Esophagus squamous epithelium (tissue), 5 donors: Measurements from ENCODE around the gene UBE2E1. TPM values are rescaled to one million over a fixed set of nuclear protein-coding genes. Genes with fewer than 3 reads are reported as not detected.

Experiments used
- DNase-seq: peaks from one replicate; lab custom pipeline; 2025; lab: John Stamatoyannopoulos, UW
- H3K27ac ChIP-seq, 4 donors: fragments of 200-600 bp; sonication (generic); one replicate each; pipeline ENCODE4 v1.5.1; 2016 to 2019; ENCODE audit warnings: mild to moderate bottlenecking in 1 of 4
- H3K27me3 ChIP-seq, 4 donors: fragments of 200-600 bp; sonication (generic); 1 replicate in 3 of 4; 2 replicates in 1 of 4; pipeline versions ENCODE4 v1.5.1 to v1.6.0; 2017 to 2021; ENCODE audit warnings: antibody characterized with exemption in 1 of 4
- H3K36me3 ChIP-seq, 3 donors: fragments of 200-600 bp; sonication (generic); one replicate each; pipeline ENCODE4 v1.5.1; 2016 to 2019
- H3K4me1 ChIP-seq, 3 donors: fragments of 200-600 bp; sonication (generic); one replicate each; pipeline ENCODE4 v1.5.1; 2017 to 2019
- H3K4me3 ChIP-seq, 4 donors: fragments of 200-600 bp; sonication (generic); 1 replicate in 3 of 4; 2 replicates in 1 of 4; pipeline ENCODE4 v1.5.1; 2016 to 2019; ENCODE audit warnings: mild to moderate bottlenecking in 2 of 4, moderate library complexity in 1 of 4
- H3K9me3 ChIP-seq, 3 donors: fragments of 200-600 bp; sonication (generic); one replicate each; pipeline ENCODE4 v1.5.1; 2016 to 2019
- CTCF ChIP-seq, 6 experiments: fragments of 450-650 bp in 4 of 6; fragments of 200-600 bp in 2 of 6; sonication (generic) in 2 of 6; IDR thresholded peaks; one replicate each; pipeline ENCODE4 v1.5.1; 2016 to 2019; ENCODE audit warnings: antibody characterized with exemption in 6 of 6, mild to moderate bottlenecking in 4 of 6, moderate library complexity in 4 of 6
- POLR2A ChIP-seq, 4 donors: fragments of 450-650 bp; IDR thresholded peaks; one replicate each; pipeline ENCODE4 v1.6.1; 2017; ENCODE audit warnings: antibody characterized with exemption in 4 of 4, mild to moderate bottlenecking in 4 of 4, moderate library complexity in 3 of 4
- WGBS, 2 donors: methylation state at CpG; one replicate each; pipeline ENCODE4 v1.1.5; 2018; 5-methylcytosine and 5-hydroxymethylcytosine counted together
- intact Hi-C: fragments of 100-400 bp; cut with DNase I; formaldehyde crosslinking; loops from one replicate; pipeline ENCODE4 v1.15.0; 2022
- total RNA-seq, 4 donors: library from RNA; depleted of rRNA; stranded (reverse); fragments of >200 nt; gene quantifications; one replicate each; pipeline ENCODE4 v1.1.0, GENCODE V29; 2016
- donor health status: DM: yes; HTN: yes; CAD: no.

The UBE2E1 gene
- total RNA-seq, 4 donors from 2014 or later, result 83.9 to 115 (median 104) TPM

- WGBS, 2 donors, result 64 to 65% methylated on average over 3 of the region's 3 CpGs
- H3K9me3 ChIP-seq, result no peaks in the 10 kb centered on the region
- peaks cover 0 to 9% (median 0%) of the 10 kb centered on the region in 3 donors for H3K36me3 ChIP-seq
- intact Hi-C loops, result no loop called here
- H3K27ac ChIP-seq, result no peak overlapping the region
- no peak overlapping the region for H3K4me3 ChIP-seq
- peaks cover 13 to 45% (median 20%) of the 10 kb centered on the region in 3 donors for H3K4me1 ChIP-seq
- no peaks in the 10 kb centered on the region for H3K27me3 ChIP-seq
- TF ChIP-seq CTCF (IDR thresholded peaks at IDR 0.05), result no peak
- no peak for TF ChIP-seq POLR2A (IDR thresholded peaks at IDR 0.05)
- no peak for DNase-seq
These were observed 50.5 kb downstream of the UBE2E1 start for GRCh38 chr3:23856286-23856685.

GRCh38 chr3:23859012-23859743, 53.4 kb downstream of the UBE2E1 start:
- intact Hi-C loops, result no loop called here
- peaks cover 13 to 45% (median 20%) of the 10 kb centered on the region in 3 donors for H3K4me1 ChIP-seq
- H3K27me3 ChIP-seq, result no peaks in the 10 kb centered on the region
- TF ChIP-seq POLR2A (IDR thresholded peaks at IDR 0.05) (no peak), CTCF (IDR thresholded peaks at IDR 0.05) (no peak)
- DNase-seq, result no peak
- 0 to 5% methylated on average over 1 of the region's 1 CpG for WGBS, 2 donors
- peaks cover 0 to 11% (median 0%) of the 10 kb centered on the region in 3 donors for H3K36me3 ChIP-seq
- H3K27ac ChIP-seq, result no peak overlapping the region
- H3K9me3 ChIP-seq, result no peaks in the 10 kb centered on the region
- no peak overlapping the region for H3K4me3 ChIP-seq

DNA sequence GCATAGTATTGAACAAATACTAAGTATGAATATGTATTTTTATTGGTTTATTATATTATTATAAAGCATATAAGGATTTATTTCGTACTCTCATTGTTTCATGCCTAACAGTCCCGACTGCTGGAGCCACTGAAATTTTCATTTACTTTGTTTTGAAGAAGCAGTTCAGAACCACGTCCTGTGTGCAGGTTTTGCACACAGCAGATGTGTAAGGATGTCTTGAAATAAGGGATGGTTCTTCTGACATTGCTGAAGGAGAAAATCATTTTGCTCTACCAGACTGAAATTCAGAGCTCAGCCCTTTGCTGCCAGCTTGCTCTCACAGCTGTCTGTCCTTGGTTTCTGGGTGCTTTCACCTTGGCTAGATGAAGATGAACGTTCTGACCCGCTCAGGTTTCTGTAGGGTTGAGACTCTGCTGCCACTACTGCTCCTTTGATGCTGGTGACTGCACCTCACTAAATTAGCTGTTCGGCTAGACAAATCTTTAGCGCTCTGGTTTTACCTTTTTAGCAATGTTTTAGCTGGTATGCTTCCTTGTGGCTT, 54.2 kb downstream of the UBE2E1 start:
- no peak for DNase-seq
- Histone ChIP-seq H3K27me3 (no peaks in the 10 kb centered on the region), H3K27ac (no peak overlapping the region), H3K4me1 (peaks cover 13 to 46% (median 20%) of the 10 kb centered on the region in 3 donors), H3K4me3 (no peak overlapping the region), H3K9me3 (no peaks in the 10 kb centered on the region), H3K36me3 (peaks cover 0 to 11% (median 0%) of the 10 kb centered on the region in 3 donors)
- TF ChIP-seq CTCF (IDR thresholded peaks at IDR 0.05) (no peak), POLR2A (IDR thresholded peaks at IDR 0.05) (no peak)
- 88 to 90% methylated on average over 5 to 6 of the region's 7 CpGs for WGBS, 2 donors
- intact Hi-C loops, result no loop called here

- Histone ChIP-seq H3K27ac (no peak overlapping the region), H3K9me3 (no peaks in the 10 kb centered on the region), H3K4me3 (no peak overlapping the region), H3K36me3 (peaks cover 0 to 11% (median 0%) of the 10 kb centered on the region in 3 donors), H3K4me1 (peaks cover 9 to 55% (median 28%) of the 10 kb centered on the region in 3 donors), H3K27me3 (no peaks in the 10 kb centered on the region)
- 88 to 95% methylated on average over 7 to 8 of the region's 9 CpGs for WGBS, 2 donors
- no peak for DNase-seq
- intact Hi-C loops, result no loop called here
- TF ChIP-seq POLR2A (IDR thresholded peaks at IDR 0.05) (no peak), CTCF (IDR thresholded peaks at IDR 0.05) (no peak)
These were observed 55.9 kb downstream of the UBE2E1 start for GRCh38 chr3:23861689-23862088.

DNA sequence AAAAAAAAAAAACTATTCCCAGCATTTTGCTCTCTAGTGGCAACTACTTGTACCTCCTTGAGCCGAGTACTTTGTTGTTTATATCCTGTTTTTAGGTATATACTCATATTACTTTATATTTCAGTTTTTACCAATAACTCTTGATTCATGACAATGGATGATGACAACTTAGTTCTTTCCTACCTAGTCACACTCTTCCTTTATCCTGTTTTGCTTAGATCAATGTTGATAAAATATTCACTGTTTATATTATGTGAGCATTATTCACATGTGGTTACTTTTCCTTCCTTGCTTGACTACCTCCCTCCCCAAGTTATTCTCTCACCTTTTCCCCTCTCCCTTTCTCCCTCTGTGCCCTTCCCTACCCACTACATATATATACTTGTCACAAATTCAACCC, 57.3 kb downstream of the UBE2E1 start:
- H3K27ac ChIP-seq, result no peak overlapping the region
- 81 to 91% methylated on average over 1 of the region's 1 CpG for WGBS, 2 donors
- DNase-seq, result no peak
- no peaks in the 10 kb centered on the region for H3K27me3 ChIP-seq
- TF ChIP-seq POLR2A (IDR thresholded peaks at IDR 0.05) (no peak), CTCF (IDR thresholded peaks at IDR 0.05) (no peak)
- intact Hi-C loops, result no loop called here
- H3K9me3 ChIP-seq, result no peaks in the 10 kb centered on the region
- H3K4me3 ChIP-seq, result no peak overlapping the region
- peaks cover 9 to 48% (median 27%) of the 10 kb centered on the region in 3 donors for H3K4me1 ChIP-seq
- peaks cover 0 to 11% (median 0%) of the 10 kb centered on the region in 3 donors for H3K36me3 ChIP-seq
